ENCODE measurements around the gene RGS4.

- TF ChIP-seq, protein P1, sequence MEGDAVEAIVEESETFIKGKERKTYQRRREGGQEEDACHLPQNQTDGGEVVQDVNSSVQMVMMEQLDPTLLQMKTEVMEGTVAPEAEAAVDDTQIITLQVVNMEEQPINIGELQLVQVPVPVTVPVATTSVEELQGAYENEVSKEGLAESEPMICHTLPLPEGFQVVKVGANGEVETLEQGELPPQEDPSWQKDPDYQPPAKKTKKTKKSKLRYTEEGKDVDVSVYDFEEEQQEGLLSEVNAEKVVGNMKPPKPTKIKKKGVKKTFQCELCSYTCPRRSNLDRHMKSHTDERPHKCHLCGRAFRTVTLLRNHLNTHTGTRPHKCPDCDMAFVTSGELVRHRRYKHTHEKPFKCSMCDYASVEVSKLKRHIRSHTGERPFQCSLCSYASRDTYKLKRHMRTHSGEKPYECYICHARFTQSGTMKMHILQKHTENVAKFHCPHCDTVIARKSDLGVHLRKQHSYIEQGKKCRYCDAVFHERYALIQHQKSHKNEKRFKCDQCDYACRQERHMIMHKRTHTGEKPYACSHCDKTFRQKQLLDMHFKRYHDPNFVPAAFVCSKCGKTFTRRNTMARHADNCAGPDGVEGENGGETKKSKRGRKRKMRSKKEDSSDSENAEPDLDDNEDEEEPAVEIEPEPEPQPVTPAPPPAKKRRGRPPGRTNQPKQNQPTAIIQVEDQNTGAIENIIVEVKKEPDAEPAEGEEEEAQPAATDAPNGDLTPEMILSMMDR (IDR thresholded peaks at IDR 0.05) = no peak
- no peak for TF ChIP-seq POLR2A (IDR thresholded peaks at IDR 0.05)
These were observed 38.5 kb downstream of the RGS4 start for GRCh38 chr1:163107655-163108054.

Data from heart left ventricle (tissue), 13 donors.